ENCODE measurements around the gene PDXDC1.
"Not testable (repeated sequence)": the region's sequence is repeated elsewhere in the genome, so short reads cannot be mapped to it uniquely, and the experiment has no call there.

The PDXDC1 gene

GRCh38 chr16:15035163-15035729, 60.4 kb downstream of the PDXDC1 start:
- no peak for DNase-seq (ENCODE audit: low read depth)

GRCh38 chr16:15037003-15037402, 62.2 kb downstream of the PDXDC1 start:
- no peak for DNase-seq (ENCODE audit: low read depth)

GRCh38 chr16:15037745-15038144, 62.9 kb downstream of the PDXDC1 start:
- no peak for DNase-seq (ENCODE audit: low read depth)

- DNase-seq (ENCODE audit: low read depth), result no peak
These were observed 63.9 kb downstream of the PDXDC1 start for GRCh38 chr16:15038689-15039088.

- no peak for DNase-seq (ENCODE audit: low read depth)
These were observed 66.6 kb downstream of the PDXDC1 start for GRCh38 chr16:15041271-15042004.

- no peak for DNase-seq (ENCODE audit: low read depth)
These were observed 68.5 kb downstream of the PDXDC1 start for GRCh38 chr16:15043344-15043743.

- no peak for DNase-seq (ENCODE audit: low read depth)
These were observed 69.5 kb downstream of the PDXDC1 start for GRCh38 chr16:15044286-15044685.

- DNase-seq (ENCODE audit: low read depth), result not testable (repeated sequence)
These were observed 70.4 kb downstream of the PDXDC1 start for GRCh38 chr16:15045270-15045669.

- DNase-seq (ENCODE audit: low read depth), result no peak
These were observed 72.0 kb downstream of the PDXDC1 start for GRCh38 chr16:15046692-15047376.

- no peak for DNase-seq (ENCODE audit: low read depth)
These were observed 74.9 kb downstream of the PDXDC1 start for GRCh38 chr16:15049581-15050180.

GRCh38 chr16:15050440-15050839, 75.6 kb downstream of the PDXDC1 start:
- DNase-seq (ENCODE audit: low read depth), result not testable (repeated sequence)

- no peak for DNase-seq (ENCODE audit: low read depth)
These were observed 76.6 kb downstream of the PDXDC1 start for GRCh38 chr16:15051387-15051951.

- DNase-seq (ENCODE audit: low read depth), result no peak
These were observed 78.1 kb downstream of the PDXDC1 start for GRCh38 chr16:15052747-15053476.

- DNase-seq (ENCODE audit: low read depth), result no peak
These were observed 79.1 kb downstream of the PDXDC1 start for GRCh38 chr16:15053904-15054303.

- DNase-seq (ENCODE audit: low read depth), result no peak
These were observed 79.7 kb downstream of the PDXDC1 start for GRCh38 chr16:15054357-15055140.

GRCh38 chr16:15055141-15056053, 80.6 kb downstream of the PDXDC1 start:
- peak; percentile 47 for DNase-seq (ENCODE audit: low read depth)

GRCh38 chr16:15057681-15058417, 83.0 kb downstream of the PDXDC1 start:
- no peak for DNase-seq (ENCODE audit: low read depth)

- DNase-seq (ENCODE audit: low read depth), result no peak
These were observed 84.5 kb downstream of the PDXDC1 start for GRCh38 chr16:15059324-15059723.
